Chondrocyte (in vitro differentiated cells): ENCODE data around the gene BIVM. TPM values are rescaled to one million over a fixed set of nuclear protein-coding genes. Genes with fewer than 3 reads are reported as not detected.

Experiments
- DNase-seq: peaks from one replicate; pipeline ENCODE4 v3.0.0; 2021; ENCODE audit warnings: mixed read lengths, low spot score
- H3K27ac Mint-ChIP-seq: one replicate; pipeline ENCODE4 v1.8.0; 2021; ENCODE audit warnings: mild to moderate bottlenecking, moderate library complexity, mixed read lengths; ENCODE audit not compliant: unreplicated experiment
- H3K27me3 Mint-ChIP-seq: 2 replicates; pipeline ENCODE4 v1.8.0; 2021; ENCODE audit warnings: low read depth, mixed read lengths
- H3K36me3 Mint-ChIP-seq: 2 replicates; pipeline ENCODE4 v1.8.0; 2021; ENCODE audit warnings: low read depth, mixed read lengths
- H3K4me1 Mint-ChIP-seq: 2 replicates; pipeline ENCODE4 v1.8.0; 2021; ENCODE audit warnings: low read depth, mild to moderate bottlenecking, mixed read lengths
- H3K4me3 Mint-ChIP-seq: one replicate; pipeline ENCODE4 v1.8.0; 2021; ENCODE audit warnings: mild to moderate bottlenecking, moderate library complexity, mixed read lengths; ENCODE audit not compliant: unreplicated experiment
- H3K9me3 Mint-ChIP-seq: 2 replicates; pipeline ENCODE4 v1.8.0; 2021; ENCODE audit warnings: low read depth, mixed read lengths
- CTCF ChIP-seq: fragments of 200-600 bp; sonication (generic); IDR thresholded peaks from 2 replicates; pipeline ENCODE4 v1.5.0; 2021; ENCODE audit warnings: antibody characterized with exemption, mild to moderate bottlenecking, moderate library complexity
- total RNA-seq: library from RNA; stranded (reverse); gene quantifications from 3 replicates; pipeline ENCODE4 v1.2.1, GENCODE V29; 2021

BIVM gene
- total RNA-seq, 1 donor from 2014 or later, result 22.7 TPM

- H3K4me3 Mint-ChIP-seq, result peak overlapping the region; percentile 81
- no peaks in the 10 kb centered on the region for H3K9me3 Mint-ChIP-seq
- no peaks in the 10 kb centered on the region for H3K36me3 Mint-ChIP-seq
- no peaks in the 10 kb centered on the region for H3K27me3 Mint-ChIP-seq
- no peak for DNase-seq
- peak overlapping the region; percentile 95 for H3K27ac Mint-ChIP-seq
- peaks cover 37% of the 10 kb centered on the region for H3K4me1 Mint-ChIP-seq
- no peak for TF ChIP-seq CTCF
Observed at GRCh38 chr13:102845289-102845629, 46.3 kb downstream of the BIVM start.

- Mint-ChIP-seq H3K27ac (peak within 1 kb of the TSS; percentile 95), H3K27me3 (no peaks in the 10 kb centered on the region), H3K4me3 (peak within 1 kb of the TSS; percentile 81), H3K36me3 (peaks cover 3% of the 10 kb centered on the region), H3K4me1 (peaks cover 42% of the 10 kb centered on the region), H3K9me3 (no peaks in the 10 kb centered on the region)
- peak; percentile 94 for DNase-seq
- TF ChIP-seq CTCF, result no peak
Observed at GRCh38 chr13:102845630-102846260, 46.8 kb downstream of the BIVM start, which contains the start of gene ERCC5. Gene ERCC5 (plus strand): TSS chr13:102846032. CDS start chr13:102846267, 235 bp downstream.

DNA sequence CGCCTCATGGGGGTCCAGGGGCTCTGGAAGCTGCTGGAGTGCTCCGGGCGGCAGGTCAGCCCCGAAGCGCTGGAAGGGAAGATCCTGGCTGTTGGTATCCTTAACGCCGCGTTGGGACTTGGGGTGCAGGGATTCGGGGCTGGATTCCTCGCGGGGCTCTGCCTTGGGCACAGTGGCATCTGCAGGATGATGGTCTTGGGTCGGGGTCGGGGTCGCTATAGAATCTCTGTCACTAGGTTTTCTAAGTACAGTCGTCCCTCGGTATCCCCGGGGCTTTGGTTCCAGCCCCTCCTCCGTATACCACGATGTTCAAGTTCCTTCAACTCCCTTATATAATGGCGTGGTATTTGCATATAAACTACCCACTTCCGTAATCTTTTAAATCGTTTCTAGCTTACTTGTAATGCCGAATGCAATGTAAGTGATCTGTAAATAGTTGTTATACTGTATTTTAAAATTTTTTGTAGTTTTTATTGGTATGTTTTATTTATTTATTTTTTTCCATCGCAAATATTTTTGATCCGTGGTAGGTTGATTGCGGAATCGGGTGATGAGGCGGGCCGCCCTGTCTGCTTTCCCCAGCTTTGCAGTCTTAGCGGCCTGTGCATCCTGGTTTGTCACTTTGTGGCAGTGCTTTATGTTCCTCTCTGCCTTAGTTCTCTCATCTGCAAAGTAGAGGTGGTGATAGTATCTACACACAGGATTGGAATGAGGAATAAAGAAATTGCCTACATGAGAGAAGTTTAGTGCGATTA, 47.5 kb downstream of the BIVM start:
- no peaks in the 10 kb centered on the region for H3K9me3 Mint-ChIP-seq
- peaks cover 42% of the 10 kb centered on the region for H3K4me1 Mint-ChIP-seq
- H3K36me3 Mint-ChIP-seq, result peaks cover 3% of the 10 kb centered on the region
- peak overlapping the region; percentile 81 for H3K4me3 Mint-ChIP-seq
- no peak for DNase-seq
- H3K27me3 Mint-ChIP-seq, result no peaks in the 10 kb centered on the region
- H3K27ac Mint-ChIP-seq, result peak overlapping the region; percentile 95
- TF ChIP-seq CTCF, result no peak

DNA sequence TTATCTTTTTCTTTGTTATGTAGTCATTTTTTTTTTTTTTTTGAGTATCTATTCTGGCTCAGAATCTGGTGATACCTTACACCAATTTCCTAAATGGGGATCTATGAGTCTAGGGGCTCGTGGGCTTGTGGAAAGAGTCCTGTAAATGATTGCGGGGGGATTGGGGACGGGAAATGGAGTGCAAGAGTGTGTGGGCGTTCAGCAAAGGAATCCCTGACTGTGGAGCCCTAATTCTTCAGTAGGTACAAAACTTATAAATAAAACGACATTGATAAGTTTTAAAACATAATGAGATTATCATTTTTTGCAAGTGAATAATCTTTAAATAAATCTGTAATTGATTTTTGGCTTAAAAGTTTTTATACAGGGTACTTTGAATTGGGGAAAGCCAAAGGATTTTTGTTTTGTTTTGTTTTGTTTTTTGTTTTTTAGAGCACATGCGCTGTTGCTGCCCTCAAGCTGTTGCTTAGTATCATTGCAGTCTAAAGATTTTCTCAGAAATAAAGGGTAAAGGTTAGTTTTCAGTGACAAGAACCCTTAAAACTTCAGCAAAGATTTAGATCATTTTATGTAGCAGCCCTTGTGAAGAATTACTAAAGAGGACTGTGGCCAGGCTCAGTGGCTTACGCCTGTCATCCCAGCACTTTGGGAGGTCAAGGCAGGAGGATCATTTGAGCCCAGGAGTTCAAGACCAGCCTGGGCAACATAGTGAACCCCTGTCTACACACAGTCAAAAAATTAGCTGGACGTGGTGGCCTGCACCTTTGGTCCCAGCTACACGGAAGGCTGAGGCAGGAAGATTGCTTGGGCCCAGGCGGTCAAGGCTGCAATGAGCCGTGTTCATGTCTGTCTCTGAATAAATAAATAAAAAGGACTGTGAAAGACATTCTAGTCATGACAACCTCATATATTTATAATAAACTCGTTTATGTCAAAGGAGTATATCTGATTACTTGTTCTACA, 48.6 kb downstream of the BIVM start:
- DNase-seq, result no peak
- Mint-ChIP-seq H3K9me3 (no peaks in the 10 kb centered on the region), H3K4me1 (peaks cover 42% of the 10 kb centered on the region), H3K27me3 (no peaks in the 10 kb centered on the region), H3K27ac (peak overlapping the region; percentile 95), H3K4me3 (peak overlapping the region; percentile 81), H3K36me3 (peaks cover 3% of the 10 kb centered on the region)
- TF ChIP-seq CTCF, result peak; percentile 88

- Mint-ChIP-seq H3K27me3 (no peaks in the 10 kb centered on the region), H3K36me3 (peaks cover 8% of the 10 kb centered on the region), H3K27ac (peak overlapping the region; percentile 58), H3K4me1 (peaks cover 42% of the 10 kb centered on the region), H3K9me3 (no peaks in the 10 kb centered on the region), H3K4me3 (no peak overlapping the region)
- DNase-seq, result no peak
- no peak for TF ChIP-seq CTCF
Observed at GRCh38 chr13:102848956-102849355, 50.0 kb downstream of the BIVM start.
